Fibroblast of the conjunctiva (primary cell): Measurements from ENCODE around the gene CTCF.

ENCODE experiments used
- DNase-seq: peaks from one replicate; pipeline ENCODE4 v3.0.0-alpha.2; 2010; ENCODE audit warnings: low read depth

The CTCF gene

DNA sequence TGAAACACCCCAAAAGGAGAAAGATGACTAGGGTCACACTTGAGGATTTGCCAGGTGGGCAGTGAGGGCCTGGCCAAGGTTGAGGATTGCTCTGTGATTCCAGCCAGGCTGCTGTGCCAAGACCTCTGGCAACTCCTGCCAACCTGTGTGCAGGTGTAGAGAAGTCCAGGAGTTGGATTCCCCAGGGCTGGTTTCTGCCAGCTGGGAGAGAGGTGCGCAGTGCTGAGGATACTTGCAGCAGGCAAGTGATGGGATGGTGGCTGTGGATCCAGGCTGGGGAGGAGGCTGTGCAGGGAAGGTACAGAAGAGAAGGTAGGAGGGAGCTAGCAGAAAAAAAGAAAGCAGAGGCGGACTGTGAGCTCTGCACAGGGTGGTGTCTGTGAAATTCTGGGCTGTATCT lies 27.1 kb upstream of the CTCF start:
- DNase-seq, result no peak

DNA sequence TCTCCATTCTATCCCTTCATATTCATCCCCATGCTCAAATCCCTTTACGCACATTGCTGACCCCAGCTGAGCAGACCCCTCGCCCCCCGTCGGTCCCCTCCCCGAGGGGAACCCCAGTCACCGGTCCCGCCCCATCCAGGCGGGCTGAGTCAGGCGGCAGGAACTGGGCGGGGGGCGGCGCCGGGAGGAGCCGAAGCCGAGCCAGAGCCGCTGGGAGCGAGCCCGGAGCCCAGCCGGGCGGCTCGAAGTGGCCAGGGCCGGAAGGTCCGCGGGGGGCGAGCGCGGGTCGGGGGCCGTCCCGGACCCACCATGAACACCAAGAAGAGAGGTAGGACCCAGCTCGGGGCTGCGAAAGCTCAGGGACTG lies 25.1 kb upstream of the CTCF start:
- no peak for DNase-seq

DNA sequence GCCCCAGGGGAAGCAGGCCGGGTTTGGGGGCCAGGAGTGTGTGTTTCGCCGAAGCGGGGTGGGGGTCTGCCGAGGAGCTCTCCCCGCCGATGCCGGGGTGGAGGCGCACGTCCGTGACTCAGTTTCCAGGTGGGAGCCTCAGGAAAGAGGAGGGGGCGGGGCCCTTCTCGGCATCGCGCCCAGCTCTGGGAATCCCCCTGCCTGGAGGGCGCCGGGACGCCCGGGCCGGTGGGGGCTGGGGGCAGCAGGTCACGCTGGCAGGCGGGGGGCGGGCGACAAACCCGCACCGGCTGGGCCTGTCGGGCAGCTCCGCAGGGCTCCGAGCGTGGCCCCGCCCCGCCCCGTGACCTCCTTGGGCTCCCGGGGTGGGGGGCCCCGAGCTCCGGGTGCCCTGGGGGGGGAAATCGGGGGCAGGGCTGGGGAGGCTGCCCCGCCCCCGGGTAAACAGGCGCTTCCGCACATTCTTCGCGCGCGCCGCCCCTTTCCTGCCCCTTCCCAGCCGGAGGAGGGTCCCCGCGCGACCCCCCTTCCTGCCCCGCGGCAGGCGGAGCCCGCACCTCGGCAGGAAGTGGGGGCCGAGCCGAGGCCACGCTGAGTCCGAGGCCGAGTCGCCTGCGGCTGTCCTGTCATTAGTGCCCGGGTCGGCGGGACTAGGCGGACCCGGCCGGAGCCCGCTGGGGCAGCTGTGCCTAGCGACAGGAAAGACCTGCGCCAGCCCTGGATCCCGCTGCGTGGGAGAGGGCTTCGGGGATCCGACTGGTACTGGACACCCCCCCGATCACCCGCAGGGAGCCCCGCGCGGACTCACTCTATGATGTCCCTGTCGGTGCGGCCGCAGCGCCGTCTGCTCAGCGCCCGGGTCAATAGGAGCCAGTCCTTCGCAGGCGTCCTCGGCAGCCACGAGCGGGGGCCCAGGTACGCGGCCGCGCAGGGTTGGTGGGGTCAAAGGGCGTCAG lies 24.4 kb upstream of the CTCF start:
- DNase-seq, result no peak

DNA sequence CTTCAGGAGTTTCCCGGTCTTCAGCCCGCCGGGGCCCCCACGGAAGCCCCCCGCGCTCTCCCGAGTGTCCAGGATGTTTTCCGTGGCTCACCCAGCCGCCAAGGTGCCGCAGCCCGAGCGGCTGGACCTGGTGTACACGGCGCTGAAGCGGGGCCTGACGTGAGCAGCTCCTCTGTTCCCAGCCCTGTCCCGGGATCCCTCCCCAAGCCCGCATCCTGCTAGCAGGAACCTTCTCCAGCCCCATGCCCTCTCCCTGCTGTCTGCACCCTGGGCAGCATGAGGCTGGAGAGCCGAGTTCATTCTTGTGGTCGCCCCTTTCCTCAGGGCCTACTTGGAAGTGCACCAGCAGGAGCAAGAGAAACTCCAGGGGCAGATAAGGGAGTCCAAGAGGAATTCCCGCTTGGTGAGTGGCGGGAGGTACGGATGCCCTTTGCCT lies 23.6 kb upstream of the CTCF start:
- no peak for DNase-seq

DNA sequence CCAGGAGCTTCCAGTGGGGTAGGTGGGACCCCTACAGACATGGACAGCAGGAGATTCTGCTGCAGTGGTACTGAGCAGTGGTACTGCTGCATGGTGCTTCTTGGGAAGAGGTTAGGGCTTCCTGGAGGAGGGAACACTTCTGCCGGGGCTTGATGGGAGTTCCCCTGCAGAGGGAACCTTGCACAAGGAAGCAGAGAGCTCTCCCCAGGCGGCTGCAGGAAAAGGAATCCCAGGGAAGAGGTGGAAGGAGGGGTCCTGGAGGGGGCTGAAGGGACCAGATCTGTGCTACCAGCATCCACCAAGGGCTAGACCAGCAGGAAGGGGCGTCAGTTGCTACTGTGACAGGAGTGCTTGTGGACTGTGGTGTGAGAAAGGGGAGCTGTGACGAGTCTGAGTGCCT lies 23.1 kb upstream of the CTCF start:
- DNase-seq, result no peak

DNA sequence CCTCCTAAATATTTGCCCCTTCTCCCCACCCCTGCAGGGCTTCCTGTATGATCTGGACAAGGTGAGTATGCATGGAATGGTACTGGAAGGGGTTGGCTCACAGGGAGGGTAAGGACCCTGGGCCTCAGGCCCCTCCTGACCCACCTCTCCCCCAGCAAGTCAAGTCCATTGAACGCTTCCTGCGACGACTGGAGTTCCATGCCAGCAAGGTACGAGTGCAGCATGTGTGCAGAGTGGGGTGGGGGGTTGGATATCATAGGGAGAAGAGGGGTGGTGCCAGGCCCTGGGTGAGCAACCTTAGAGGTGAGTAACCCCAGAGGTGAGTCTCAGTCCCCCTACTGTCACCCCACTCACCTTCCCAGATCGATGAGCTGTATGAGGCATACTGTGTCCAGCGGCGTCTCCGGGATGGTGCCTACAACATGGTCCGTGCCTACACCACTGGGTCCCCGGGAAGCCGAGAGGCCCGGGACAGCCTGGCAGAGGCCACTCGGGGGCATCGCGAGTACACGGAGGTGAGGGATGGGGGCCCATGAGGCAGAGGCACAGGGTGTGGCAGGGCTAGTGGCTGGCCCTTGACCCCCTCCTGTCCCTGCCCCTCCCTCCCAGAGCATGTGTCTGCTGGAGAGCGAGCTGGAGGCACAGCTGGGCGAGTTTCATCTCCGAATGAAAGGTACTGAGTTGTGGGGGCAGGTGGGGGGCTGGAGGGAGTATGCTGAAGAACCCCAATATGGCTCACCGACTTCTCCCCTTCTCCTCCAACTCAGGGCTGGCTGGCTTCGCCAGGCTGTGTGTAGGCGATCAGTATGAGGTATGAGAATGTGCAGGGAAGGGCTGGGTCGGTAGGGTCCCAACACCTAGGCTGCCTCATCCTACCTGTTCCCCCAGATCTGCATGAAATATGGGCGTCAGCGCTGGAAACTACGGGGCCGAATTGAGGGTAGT lies 22.4 kb upstream of the CTCF start:
- DNase-seq, result no peak

DNA sequence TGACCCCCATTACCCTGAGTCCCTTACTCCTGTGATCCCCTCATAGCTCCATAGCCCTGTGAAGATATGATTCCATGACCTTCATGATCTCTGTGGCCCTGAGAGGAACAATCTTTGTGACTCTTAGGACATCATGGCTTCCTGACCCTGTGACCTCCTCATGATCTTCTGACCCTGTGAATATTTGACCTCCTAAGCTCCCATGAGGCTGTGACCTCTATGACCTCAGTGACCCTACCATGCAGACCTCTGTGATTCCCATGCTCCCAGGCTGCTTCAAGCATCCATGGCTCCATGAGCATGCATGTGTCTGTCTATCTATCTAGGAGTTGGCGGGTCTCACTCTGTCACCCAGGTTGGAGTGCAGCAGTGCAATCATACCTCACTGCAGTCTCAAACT lies 21.6 kb upstream of the CTCF start:
- DNase-seq, result no peak

DNA sequence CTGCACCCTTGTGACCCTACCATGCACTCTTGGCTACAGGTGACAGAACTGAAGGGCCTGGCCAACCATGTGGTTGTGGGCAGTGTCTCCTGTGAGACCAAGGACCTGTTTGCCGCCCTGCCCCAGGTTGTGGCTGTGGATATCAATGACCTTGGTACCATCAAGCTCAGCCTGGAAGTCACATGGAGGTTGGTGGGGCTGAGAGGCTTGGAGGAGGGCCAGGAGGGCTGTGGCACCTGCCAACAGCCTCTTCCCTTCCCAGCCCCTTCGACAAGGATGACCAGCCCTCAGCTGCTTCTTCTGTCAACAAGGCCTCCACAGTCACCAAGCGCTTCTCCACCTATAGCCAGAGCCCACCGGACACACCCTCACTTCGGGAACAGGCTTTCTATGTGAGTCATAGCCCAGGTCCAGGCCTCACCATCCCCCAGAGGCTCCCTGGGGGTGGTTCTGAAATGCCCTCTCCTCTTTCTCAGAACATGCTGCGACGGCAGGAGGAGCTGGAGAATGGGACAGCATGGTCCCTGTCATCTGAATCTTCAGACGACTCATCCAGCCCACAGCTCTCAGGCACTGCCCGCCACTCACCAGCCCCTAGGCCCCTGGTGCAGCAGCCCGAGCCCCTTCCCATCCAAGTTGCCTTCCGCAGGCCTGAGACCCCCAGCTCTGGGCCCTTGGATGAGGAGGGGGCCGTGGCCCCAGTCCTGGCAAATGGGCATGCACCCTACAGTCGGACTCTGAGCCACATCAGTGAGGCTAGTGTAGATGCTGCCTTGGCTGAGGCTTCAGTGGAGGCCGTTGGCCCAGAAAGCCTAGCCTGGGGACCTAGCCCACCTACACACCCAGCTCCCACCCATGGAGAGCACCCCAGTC lies 20.7 kb upstream of the CTCF start:
- DNase-seq, result no peak

DNA sequence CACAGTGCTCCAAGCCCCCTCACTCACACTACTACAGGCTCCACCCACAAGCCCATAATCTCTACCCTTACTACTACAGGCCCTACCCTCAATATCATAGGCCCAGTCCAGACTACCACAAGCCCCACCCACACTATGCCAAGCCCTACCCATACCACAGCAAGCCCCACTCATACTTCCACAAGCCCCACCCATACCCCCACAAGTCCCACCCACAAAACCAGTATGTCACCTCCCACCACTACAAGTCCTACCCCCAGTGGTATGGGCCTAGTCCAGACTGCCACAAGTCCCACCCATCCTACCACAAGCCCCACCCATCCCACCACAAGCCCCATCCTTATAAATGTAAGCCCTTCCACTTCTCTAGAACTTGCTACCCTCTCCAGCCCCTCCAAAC lies 19.9 kb upstream of the CTCF start:
- peak; percentile 49 for DNase-seq

DNA sequence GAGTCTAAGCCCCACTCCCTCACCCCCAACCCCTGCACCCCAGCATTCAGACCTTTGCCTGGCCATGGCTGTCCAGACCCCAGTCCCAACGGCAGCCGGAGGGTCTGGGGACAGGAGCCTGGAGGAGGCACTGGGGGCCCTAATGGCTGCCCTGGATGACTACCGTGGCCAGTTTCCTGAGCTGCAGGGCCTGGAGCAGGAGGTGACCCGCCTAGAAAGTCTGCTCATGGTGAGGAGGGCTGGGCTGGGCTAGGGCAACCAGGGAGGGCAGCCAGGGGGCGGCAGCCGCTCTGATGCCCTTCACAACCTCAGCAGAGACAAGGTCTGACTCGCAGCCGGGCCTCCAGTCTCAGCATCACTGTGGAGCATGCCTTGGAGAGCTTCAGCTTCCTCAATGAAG lies 19.3 kb upstream of the CTCF start:
- DNase-seq, result no peak

DNA sequence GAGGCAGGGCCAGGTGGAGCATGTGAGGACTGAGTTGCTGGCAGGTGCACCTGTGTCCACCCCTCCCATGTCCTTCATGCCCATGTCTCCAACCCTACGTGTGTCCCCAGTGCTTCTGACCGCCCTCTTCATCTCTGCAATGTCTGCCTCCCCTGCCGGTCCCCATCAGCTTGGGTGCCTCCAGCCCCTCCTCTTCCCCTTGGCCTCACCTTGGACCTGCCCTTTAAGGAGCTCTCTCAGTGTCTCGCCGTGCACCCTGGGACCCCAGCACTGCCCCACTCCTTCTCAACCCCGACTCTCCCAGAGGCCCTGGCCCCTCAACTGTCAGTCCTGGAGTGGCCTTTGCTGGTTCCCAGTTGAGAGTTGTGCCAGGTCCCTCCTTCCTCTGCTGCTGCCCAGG lies 18.7 kb upstream of the CTCF start:
- DNase-seq, result no peak

DNA sequence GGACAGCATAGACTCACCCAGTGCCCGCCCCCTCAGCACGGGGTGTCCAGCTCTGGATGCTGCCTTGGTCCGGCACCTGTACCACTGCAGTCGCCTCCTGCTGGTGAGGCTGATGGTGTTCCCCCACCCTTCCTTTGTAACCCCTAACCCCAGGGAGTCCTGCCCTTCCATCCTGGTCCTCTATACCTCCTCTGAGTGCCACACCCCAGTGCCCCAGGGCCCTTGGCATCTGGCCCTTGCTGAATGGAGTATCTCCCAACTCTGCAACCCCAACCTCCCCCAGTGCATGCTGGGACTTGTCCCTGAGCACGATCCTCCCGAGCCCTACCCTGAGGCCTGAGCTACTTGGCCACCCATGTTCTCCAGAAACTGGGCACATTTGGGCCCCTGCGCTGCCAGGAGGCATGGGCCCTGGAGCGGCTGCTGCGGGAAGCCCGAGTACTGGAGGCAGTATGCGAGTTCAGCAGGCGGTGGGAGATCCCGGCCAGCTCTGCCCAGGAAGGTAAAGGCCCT lies 17.9 kb upstream of the CTCF start:
- DNase-seq, result no peak

DNA sequence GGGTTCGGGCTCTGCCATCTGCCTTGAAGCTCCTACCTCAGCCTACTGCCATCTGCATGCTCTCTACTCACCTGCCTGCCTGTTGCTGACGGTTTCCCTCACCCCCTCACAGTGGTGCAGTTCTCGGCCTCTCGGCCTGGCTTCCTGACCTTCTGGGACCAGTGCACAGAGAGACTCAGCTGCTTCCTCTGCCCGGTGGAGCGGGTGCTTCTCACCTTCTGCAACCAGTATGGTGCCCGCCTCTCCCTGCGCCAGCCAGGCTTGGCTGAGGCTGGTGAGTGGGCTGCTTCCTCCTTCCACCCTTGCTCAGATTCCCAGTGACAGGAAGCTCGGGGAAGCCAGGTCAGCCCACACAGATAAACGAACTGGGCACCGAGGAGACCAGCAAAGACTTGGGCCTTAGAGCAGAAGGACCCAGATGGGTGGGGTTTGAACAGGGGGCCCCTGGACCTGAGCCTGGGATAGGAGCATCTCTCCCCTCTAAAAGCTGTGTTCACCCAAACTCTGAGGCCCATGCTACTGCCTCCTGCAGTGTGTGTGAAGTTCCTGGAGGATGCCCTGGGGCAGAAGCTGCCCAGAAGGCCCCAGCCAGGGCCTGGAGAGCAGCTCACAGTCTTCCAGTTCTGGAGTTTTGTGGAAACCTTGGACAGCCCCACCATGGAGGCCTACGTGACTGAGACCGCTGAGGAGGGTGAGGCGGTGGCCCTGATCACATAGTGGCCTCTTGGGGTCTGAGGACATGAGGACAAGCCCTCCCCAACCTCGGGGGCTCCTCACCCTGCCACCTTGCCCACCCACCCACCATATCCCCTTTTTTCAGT lies 17.3 kb upstream of the CTCF start:
- DNase-seq, result no peak

DNA sequence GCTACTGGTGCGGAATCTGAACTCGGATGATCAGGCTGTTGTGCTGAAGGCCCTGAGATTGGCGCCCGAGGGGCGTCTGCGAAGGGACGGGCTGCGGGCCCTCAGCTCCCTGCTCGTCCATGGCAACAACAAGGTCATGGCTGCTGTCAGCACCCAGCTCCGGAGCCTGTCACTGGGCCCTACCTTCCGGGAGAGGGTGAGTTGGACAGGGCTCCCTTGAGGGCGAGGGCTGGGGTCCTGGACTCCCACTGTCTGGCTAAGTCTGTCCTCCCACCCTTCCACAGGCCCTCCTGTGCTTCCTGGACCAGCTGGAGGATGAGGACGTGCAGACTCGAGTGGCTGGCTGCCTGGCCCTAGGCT lies 16.7 kb upstream of the CTCF start:
- no peak for DNase-seq

DNA sequence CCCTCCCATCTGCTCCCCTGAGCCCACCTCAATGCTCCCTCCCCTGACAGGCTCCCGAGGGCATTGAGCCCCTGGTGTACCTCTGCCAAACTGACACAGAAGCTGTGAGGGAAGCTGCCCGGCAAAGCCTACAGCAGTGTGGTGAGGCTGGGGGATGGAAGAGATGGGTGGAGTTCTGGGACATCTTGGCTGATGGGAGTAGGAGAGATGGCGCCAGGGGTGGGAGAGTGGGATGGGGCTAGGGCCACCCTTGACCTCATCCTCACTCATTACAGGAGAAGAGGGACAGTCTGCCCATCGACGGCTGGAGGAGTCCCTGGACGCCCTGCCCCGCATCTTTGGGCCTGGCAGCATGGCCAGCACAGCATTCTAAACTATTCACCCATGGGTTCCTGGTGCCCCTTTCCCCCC lies 16.2 kb upstream of the CTCF start:
- no peak for DNase-seq

DNA sequence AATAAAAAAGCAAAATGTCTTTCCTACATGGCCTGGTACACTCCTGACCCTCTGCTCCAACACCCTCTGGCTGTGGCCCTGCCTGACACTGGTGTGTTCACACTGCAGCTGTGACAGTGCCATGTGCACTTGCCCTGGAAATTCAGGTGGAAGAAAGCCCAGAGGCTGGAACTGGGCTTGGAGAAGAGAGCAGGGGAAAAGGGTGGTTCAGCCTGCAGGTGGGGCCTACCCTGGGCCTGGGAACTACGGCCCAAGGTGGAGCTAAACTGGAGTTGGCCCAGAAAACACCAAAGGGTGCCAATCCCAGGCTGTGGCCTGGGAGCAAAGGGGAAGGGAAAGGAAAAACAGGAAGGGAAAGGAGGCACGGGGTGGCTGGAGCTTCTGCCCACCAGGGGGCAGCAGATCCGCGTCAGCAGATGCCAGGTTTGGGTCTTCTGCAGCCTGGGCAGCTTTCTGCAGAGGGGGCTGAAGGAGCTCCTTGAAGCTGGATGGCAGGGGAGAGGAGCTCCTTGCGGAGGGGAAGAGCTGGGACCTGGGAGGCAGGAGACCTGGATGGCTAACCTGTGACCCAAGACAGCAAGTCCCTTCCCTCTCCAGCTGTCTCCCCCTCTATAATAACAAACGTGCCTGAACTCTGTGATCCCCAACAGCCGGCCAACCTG lies 15.4 kb upstream of the CTCF start:
- peak; percentile 47 for DNase-seq

DNA sequence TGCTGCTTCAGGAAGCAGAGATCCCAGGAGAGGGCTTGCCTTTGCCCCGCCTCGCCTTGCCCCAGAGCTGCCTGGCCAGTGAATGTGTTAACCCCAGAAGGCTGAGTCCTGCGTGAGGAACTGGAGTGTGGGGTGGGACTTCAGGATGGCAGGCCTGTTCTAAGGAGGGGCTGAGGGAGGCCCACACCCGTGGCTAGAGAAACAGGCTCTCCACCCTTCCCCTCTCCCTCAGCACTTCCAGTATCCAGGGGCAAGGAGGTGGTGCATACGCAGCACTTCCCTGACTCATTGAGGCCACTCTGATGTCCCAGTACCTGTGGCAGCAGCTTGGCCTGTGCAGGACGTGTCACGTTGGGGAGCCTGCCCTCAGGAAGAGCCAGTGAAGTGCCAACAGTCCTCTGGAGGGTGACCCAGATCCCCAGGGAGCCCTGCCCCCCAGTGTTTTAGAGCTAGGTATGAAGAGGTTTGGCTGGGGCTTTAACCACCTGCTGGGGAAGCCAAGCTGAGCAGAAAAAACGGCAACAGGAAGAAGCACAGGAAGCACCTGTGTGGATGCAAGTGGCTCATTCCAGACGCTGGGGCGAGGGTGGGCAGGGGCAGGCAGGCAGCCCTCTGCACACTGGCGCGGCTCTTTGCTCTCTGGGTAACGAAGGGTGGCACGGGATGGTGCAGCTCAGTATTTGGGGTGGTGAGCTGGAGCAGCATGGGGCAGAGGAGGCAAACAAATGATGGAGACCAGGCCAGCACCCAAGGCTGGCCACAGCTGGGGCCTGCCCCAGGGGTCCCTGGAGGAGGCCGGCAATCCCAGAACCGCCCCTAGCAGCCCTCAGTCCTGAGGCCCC lies 14.7 kb upstream of the CTCF start:
- DNase-seq, result no peak

DNA sequence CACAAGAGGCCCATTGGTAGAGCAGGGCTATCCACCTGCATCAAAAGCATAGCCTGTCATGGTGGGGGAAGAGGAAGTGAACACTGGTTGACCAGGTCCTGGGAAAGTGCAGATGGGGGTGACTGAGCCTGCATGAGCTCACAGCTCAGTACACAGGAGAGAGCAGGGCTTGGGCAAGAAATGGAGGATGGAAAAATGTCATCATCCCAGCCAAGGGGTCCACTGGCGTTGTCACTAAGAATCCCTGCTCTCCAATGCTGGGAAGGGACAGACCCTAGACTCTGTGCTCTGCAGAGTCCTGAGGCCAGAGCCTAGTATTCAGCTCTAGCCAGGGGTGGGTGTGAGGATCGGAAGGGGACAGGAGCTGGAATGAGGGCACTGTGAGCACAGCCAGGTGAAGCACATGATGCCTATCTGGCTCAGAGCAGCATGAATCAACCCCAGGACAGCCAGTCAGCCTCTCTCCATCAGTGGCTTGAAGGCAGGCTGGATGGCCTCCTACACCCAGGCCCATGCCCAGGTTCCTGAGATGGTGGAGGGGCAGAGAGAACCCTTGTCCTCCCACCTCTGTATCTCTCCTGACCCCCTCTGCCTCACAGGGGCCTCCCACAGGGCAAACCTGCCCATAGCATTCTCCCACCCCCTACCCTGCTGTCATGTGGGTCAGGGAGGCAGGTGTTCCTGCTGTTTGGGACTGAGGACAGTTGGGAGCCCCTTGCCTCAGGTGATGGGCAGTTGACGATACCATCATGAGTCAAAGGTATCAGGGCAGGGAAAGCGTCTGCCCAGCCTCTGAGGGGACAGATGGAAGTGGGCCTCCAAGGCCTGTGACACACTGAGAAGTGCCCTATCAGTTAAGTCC lies 13.8 kb upstream of the CTCF start:
- DNase-seq, result no peak

DNA sequence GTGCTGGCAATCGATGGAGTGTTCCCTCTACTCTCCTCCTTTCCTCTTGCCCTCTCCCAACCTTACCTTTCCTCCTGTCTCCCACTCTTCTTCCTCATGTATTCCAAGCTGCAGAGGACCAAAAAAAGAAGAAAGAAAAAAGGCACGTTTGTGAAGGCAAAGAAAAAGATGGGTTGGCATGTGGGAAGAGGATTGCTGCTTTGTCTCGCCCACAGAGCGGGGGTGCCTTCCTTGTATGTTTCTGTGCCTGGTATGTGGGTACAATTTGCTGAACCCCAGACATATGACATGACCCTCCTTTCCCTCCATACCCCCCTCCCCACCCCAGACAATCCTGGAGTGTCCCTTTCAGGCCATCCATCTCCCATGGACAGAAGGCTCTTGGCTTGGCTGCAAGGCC lies 13.1 kb upstream of the CTCF start:
- no peak for DNase-seq
